HepG2 (cell line): ENCODE data around the gene ATXN7L3B. TPM values are rescaled to one million over a fixed set of nuclear protein-coding genes. Genes with fewer than 3 reads are reported as not detected.

ENCODE experiments used
- ATM ChIP-seq: fragments of 450-650 bp; IDR thresholded peaks from 2 replicates; pipeline ENCODE4 v1.7.1; 2017; ENCODE audit warnings: mild to moderate bottlenecking, borderline replicate concordance
- BRD4 ChIP-seq: sonication (generic); formaldehyde crosslinking; IDR thresholded peaks from 2 replicates; pipeline ENCODE4 v1.4.0; 2020; ENCODE audit warnings: missing genetic modification reagents
- CBX2 ChIP-seq, 2 experiments: fragments of 200-600 bp in 1 of 2; sonication (generic); formaldehyde crosslinking in 1 of 2; IDR thresholded peaks; 2 replicates each; pipeline versions ENCODE4 v1.7.0 to v1.8.1; 2018 to 2022; ENCODE audit warnings: low read depth in 2 of 2, low read length in 1 of 2, mild to moderate bottlenecking in 1 of 2, missing genetic modification reagents in 1 of 2
- E2F2 ChIP-seq: sonication (generic); formaldehyde crosslinking; IDR thresholded peaks from 2 replicates; pipeline ENCODE4 v1.4.0; 2020; ENCODE audit warnings: missing genetic modification reagents, borderline replicate concordance
- EED ChIP-seq: sonication (generic); formaldehyde crosslinking; IDR thresholded peaks from 2 replicates; pipeline ENCODE4 v1.5.0; 2020; ENCODE audit warnings: mild to moderate bottlenecking, missing genetic modification reagents
- ELF4 ChIP-seq: sonication (generic); formaldehyde crosslinking; IDR thresholded peaks from 2 replicates; pipeline ENCODE4 v1.5.0; 2020; ENCODE audit warnings: missing genetic modification reagents, mild to moderate bottlenecking, moderate library complexity, borderline replicate concordance
- GTF3A ChIP-seq: sonication (generic); formaldehyde crosslinking; conservative IDR thresholded peaks from 2 replicates; pipeline ENCODE4 v1.4.0; 2020; ENCODE audit warnings: mild to moderate bottlenecking, missing genetic modification reagents
- HBP1 ChIP-seq: IDR thresholded peaks from 2 replicates; pipeline ENCODE4 v1.6.1; 2016; ENCODE audit warnings: low read depth, control low read depth
- KAT7 ChIP-seq: IDR thresholded peaks from 2 replicates; pipeline ENCODE4 v1.6.1; 2018; ENCODE audit warnings: borderline replicate concordance, missing compliant biosample characterization
- MBNL3 ChIP-seq: fragments of 250-450 bp; sonication (Bioruptor Pico); conservative IDR thresholded peaks from 2 replicates; pipeline ENCODE4 v1.8.0; 2022; ENCODE audit warnings: mild to moderate bottlenecking, inconsistent platforms
- MED1 ChIP-seq: sonication (generic); formaldehyde crosslinking; IDR thresholded peaks from 2 replicates; pipeline ENCODE4 v1.4.0; 2020; ENCODE audit warnings: missing genetic modification reagents
- NCOA1 ChIP-seq: sonication (generic); formaldehyde crosslinking; IDR thresholded peaks from 2 replicates; pipeline ENCODE4 v1.9.0; 2021; ENCODE audit warnings: missing genetic modification reagents
- NONO ChIP-seq, 2 experiments: fragments of 450-650 bp in 1 of 2; sonication (generic) in 1 of 2; formaldehyde crosslinking in 1 of 2; IDR thresholded peaks in 1 of 2; conservative IDR thresholded peaks in 1 of 2; 2 replicates each; pipeline versions ENCODE4 v1.6.1 to v1.8.0; 2017 to 2022; ENCODE audit warnings: mild to moderate bottlenecking in 1 of 2, missing genetic modification reagents in 1 of 2, moderate library complexity in 1 of 2
- PAF1 ChIP-seq: IDR thresholded peaks from 2 replicates; pipeline ENCODE4 v1.6.1; 2016; ENCODE audit warnings: missing genetic modification reagents, missing compliant biosample characterization
- SIX1 ChIP-seq: sonication (generic); formaldehyde crosslinking; IDR thresholded peaks from 2 replicates; pipeline ENCODE4 v1.4.0; 2020; ENCODE audit warnings: missing genetic modification reagents, borderline replicate concordance
- SP5 ChIP-seq: IDR thresholded peaks from 2 replicates; pipeline ENCODE4 v1.6.1; 2016; ENCODE audit warnings: low read depth, borderline replicate concordance
- ZNF136 ChIP-seq: sonication (generic); formaldehyde crosslinking; IDR thresholded peaks from 2 replicates; pipeline ENCODE4 v1.8.1; 2022; ENCODE audit warnings: low read depth, mild to moderate bottlenecking, moderate library complexity, missing genetic modification reagents
- ZNF30 ChIP-seq: sonication (generic); formaldehyde crosslinking; IDR thresholded peaks from 2 replicates; pipeline ENCODE4 v1.5.0; 2020; ENCODE audit warnings: mild to moderate bottlenecking, missing genetic modification reagents
- ZNF333 ChIP-seq: sonication (generic); formaldehyde crosslinking; IDR thresholded peaks from 2 replicates; pipeline ENCODE4 v1.4.0; 2020; ENCODE audit warnings: mild to moderate bottlenecking, missing genetic modification reagents, borderline replicate concordance
- ZNF567 ChIP-seq: sonication (generic); formaldehyde crosslinking; IDR thresholded peaks from 2 replicates; pipeline ENCODE4 v1.8.1; 2023; ENCODE audit warnings: mild to moderate bottlenecking, missing genetic modification reagents, borderline replicate concordance
- ZNF589 ChIP-seq: sonication (generic); formaldehyde crosslinking; conservative IDR thresholded peaks from 2 replicates; pipeline ENCODE4 v1.8.0; 2022; ENCODE audit warnings: mild to moderate bottlenecking, moderate library complexity, missing genetic modification reagents
- ZNF629 ChIP-seq: sonication (generic); formaldehyde crosslinking; conservative IDR thresholded peaks from 2 replicates; pipeline ENCODE4 v1.5.0; 2020; ENCODE audit warnings: missing genetic modification reagents
- ZNF704 ChIP-seq: sonication (generic); formaldehyde crosslinking; IDR thresholded peaks from 2 replicates; pipeline ENCODE4 v1.8.1; 2023; ENCODE audit warnings: mild to moderate bottlenecking, inconsistent platforms, moderate library complexity, missing genetic modification reagents, borderline replicate concordance
- ZNF75D ChIP-seq: sonication (generic); formaldehyde crosslinking; IDR thresholded peaks from 2 replicates; pipeline ENCODE4 v1.8.1; 2023; ENCODE audit warnings: missing genetic modification reagents, mild to moderate bottlenecking, borderline replicate concordance
- polyA plus RNA-seq, 8 experiments: library from polyadenylated mRNA; depleted of rRNA in 3 of 8; stranded (reverse) in 7 of 8; unstranded in 1 of 8; fragments of >200 nt; fragmentation: Illumina TruSeq in 4 of 8; extraction: Trizol in 4 of 8; gene quantifications; 2 replicates each; pipeline versions ENCODE4 v1.2.1 to v1.2.3, GENCODE V29; 2011 to 2016; ENCODE audit warnings: low read depth in 4 of 8, missing spikeins in 1 of 8, mixed read lengths in 1 of 8; ENCODE audit not compliant: insufficient read depth in 1 of 8
- total RNA-seq, 5 experiments: library from RNA; depleted of rRNA; stranded (reverse); fragments of >200 nt; fragmentation: Illumina TruSeq; extraction: Trizol; gene quantifications; 2 replicates each; pipeline ENCODE4 v1.2.3, GENCODE V29; 2016; ENCODE audit warnings: low read depth in 1 of 5
- TF ChIP-seq, protein P1 (sequence below): sonication (generic); formaldehyde crosslinking; IDR thresholded peaks from 2 replicates; pipeline ENCODE4 v1.5.0; 2020; ENCODE audit warnings: missing genetic modification reagents, mild to moderate bottlenecking, borderline replicate concordance

ATXN7L3B gene
- total and polyA plus RNA-seq, 2 of the 13 experiments (the other 11 are each of a cell fraction or from before 2014, with no cell fraction given) = 20.1 to 23.8 TPM

DNA sequence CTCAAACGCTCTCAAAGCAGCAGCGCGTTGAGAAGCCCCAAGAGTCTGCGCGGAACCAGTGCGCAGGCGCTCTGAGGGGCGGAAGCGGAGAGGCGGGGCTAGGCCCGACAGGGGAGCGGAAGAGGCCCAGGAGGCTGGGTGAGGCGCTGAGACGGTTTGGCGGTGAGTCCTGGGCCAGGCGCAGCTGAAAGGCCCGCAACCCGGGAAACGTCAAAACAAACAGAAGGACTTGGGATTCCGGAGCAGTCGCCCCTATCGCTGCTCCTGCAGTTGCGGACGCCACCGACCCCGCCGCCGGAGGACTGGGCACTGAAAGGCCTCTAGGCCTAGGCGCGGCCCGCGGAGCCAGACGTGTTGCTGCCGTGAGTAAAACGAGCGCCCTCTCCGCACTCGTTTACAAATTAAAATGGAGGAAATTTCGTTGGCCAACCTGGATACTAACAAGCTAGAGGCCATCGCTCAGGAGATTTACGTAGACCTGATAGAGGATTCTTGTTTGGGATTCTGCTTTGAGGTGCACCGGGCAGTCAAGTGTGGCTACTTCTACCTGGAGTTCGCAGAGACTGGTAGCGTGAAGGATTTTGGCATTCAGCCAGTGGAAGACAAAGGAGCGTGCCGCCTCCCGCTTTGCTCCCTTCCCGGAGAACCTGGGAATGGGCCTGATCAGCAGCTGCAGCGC, at the start of gene ATXN7L3B (continued):
- TF ChIP-seq HBP1 (CRISPR knock-in tag) (no peak), SP5 (no peak), EED (CRISPR knock-in tag) (peak; percentile 88), ATM (no peak), ZNF589 (CRISPR knock-in tag) (no peak), ZNF629 (CRISPR knock-in tag) (no peak), GTF3A (no peak), E2F2 (CRISPR knock-in tag) (0 out of 2 replicates have a peak, but pooled peaks have one; percentile 22), SIX1 (CRISPR knock-in tag) (no peak), ZNF567 (peak; percentile 62; the same call in 1 of the 2 replicates), ELF4 (CRISPR knock-in tag) (no peak), CBX2 (IDR thresholded peaks at IDR 0.05; ENCODE audit: low read depth, low read length) (no peak), CBX2 (CRISPR knock-in tag; IDR thresholded peaks at IDR 0.05; ENCODE audit: low read depth) (no peak), MBNL3 (no peak), ZNF704 (CRISPR knock-in tag) (no peak), MED1 (CRISPR knock-in tag) (no peak; the same call in 1 of the 2 replicates), PAF1 (CRISPR knock-in tag) (no peak), ZNF75D (CRISPR knock-in tag) (no peak), NCOA1 (peak; percentile 84; the same call in 1 of the 2 replicates), ZNF136 (no peak), BRD4 (CRISPR knock-in tag) (no peak), ZNF30 (CRISPR knock-in tag) (peak; percentile 62; the same call in 1 of the 2 replicates), NONO (IDR thresholded peaks at IDR 0.05) (no peak), NONO (CRISPR knock-in tag; conservative IDR thresholded peaks at IDR 0.05) (peak; percentile 48; the same call in 1 of the 2 replicates), ZNF333 (CRISPR knock-in tag) (no peak), KAT7 (CRISPR knock-in tag) (no peak)
- TF ChIP-seq, protein P1, sequence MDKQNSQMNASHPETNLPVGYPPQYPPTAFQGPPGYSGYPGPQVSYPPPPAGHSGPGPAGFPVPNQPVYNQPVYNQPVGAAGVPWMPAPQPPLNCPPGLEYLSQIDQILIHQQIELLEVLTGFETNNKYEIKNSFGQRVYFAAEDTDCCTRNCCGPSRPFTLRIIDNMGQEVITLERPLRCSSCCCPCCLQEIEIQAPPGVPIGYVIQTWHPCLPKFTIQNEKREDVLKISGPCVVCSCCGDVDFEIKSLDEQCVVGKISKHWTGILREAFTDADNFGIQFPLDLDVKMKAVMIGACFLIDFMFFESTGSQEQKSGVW (CRISPR knock-in tag) = 0 out of 2 replicates have a peak, but pooled peaks have one; percentile 57
